Smooth muscle cell (in vitro differentiated cells): Measurements from ENCODE around the gene HUNK. TPM values are rescaled to one million over a fixed set of nuclear protein-coding genes. Genes with fewer than 3 reads are reported as not detected.

Experiments
- DNase-seq: peaks from one replicate; lab custom pipeline; 2025; ENCODE audit not compliant: unreplicated experiment; lab: John Stamatoyannopoulos, UW
- H2AFZ ChIP-seq: fragments of 200-600 bp; sonication (generic); 2 replicates; pipeline ENCODE4 v1.6.0; 2016; ENCODE audit warnings: antibody characterized with exemption, low read depth, mild to moderate bottlenecking
- H3F3A ChIP-seq: fragments of 200-600 bp; sonication (generic); 2 replicates; pipeline ENCODE4 v1.6.0; 2017; ENCODE audit warnings: antibody characterized with exemption, low read depth
- H3K27ac ChIP-seq: fragments of 200-600 bp; sonication (generic); 2 replicates; pipeline ENCODE4 v1.5.1; 2016; ENCODE audit warnings: low read depth, mild to moderate bottlenecking
- H3K27me3 ChIP-seq: fragments of 200-600 bp; sonication (generic); 2 replicates; pipeline ENCODE4 v1.6.1; 2016; ENCODE audit warnings: low read depth, mild to moderate bottlenecking
- H3K36me3 ChIP-seq: fragments of 200-600 bp; sonication (generic); 2 replicates; pipeline ENCODE4 v1.5.1; 2016; ENCODE audit warnings: low read depth
- H3K4me1 ChIP-seq: fragments of 200-600 bp; sonication (generic); 2 replicates; pipeline ENCODE4 v1.5.1; 2016; ENCODE audit warnings: low read depth
- H3K4me2 ChIP-seq: fragments of 200-600 bp; sonication (generic); 2 replicates; pipeline ENCODE4 v1.6.0; 2016; ENCODE audit warnings: mild to moderate bottlenecking
- H3K4me3 ChIP-seq: fragments of 200-600 bp; sonication (generic); 2 replicates; pipeline ENCODE4 v1.5.1; 2016; ENCODE audit warnings: mild to moderate bottlenecking
- H3K79me2 ChIP-seq: fragments of 200-600 bp; sonication (generic); 2 replicates; pipeline ENCODE4 v1.6.0; 2016; ENCODE audit warnings: low read depth, mild to moderate bottlenecking
- H3K9ac ChIP-seq: fragments of 200-600 bp; sonication (generic); 2 replicates; pipeline ENCODE4 v1.6.0; 2016; ENCODE audit warnings: low read depth
- H3K9me3 ChIP-seq: fragments of 200-600 bp; sonication (generic); replicated peaks from 2 replicates; pipeline ENCODE4 v1.5.1; 2016; ENCODE audit warnings: low read depth
- H4K20me1 ChIP-seq: fragments of 200-600 bp; sonication (generic); 2 replicates; pipeline ENCODE4 v1.6.0; 2016; ENCODE audit warnings: low read depth
- CTCF ChIP-seq: fragments of 200-600 bp; sonication (generic); IDR thresholded peaks from 2 replicates; pipeline ENCODE4 v1.5.1; 2017; ENCODE audit warnings: borderline replicate concordance, mild to moderate bottlenecking, antibody characterized with exemption; ENCODE audit not compliant: insufficient read depth, poor library complexity, severe bottlenecking
- WGBS: methylation state at CpG from one replicate; pipeline ENCODE4 v1.1.7; 2016; ENCODE audit warnings: low lambda C conversion rate; 5-methylcytosine and 5-hydroxymethylcytosine counted together
- polyA plus RNA-seq: library from polyadenylated mRNA; unstranded; fragments of >200 nt; fragmentation: Nextera tagmentation; extraction: Ambion mirVana; gene quantifications from 2 replicates; pipeline ENCODE4 v1.2.1, GENCODE V29; 2016
- total RNA-seq: library from RNA; depleted of rRNA; stranded (reverse); fragments of >200 nt; gene quantifications from 2 replicates; pipeline ENCODE4 v1.2.3, GENCODE V29; 2014

HUNK gene
- total and polyA plus RNA-seq, 2 experiments from 2014 or later, result 5.5 to 11.6 TPM

GRCh38 chr21:31886915-31887314, 14.1 kb downstream of the HUNK start:
- 88% methylated on average over 5 of the region's 5 CpGs for WGBS
- DNase-seq, result no peak
- Histone ChIP-seq H3K27ac (no peak overlapping the region), H3K9ac (no peak overlapping the region), H3K36me3 (no peaks in the 10 kb centered on the region), H3K4me2 (no peak overlapping the region), H3K4me3 (no peak overlapping the region), H3K27me3 (no peaks in the 10 kb centered on the region), H3K4me1 (peaks cover 14% of the 10 kb centered on the region), H4K20me1 (peaks cover 14% of the 10 kb centered on the region), H3K9me3 (no peaks in the 10 kb centered on the region), H3K79me2 (peaks cover 79% of the 10 kb centered on the region), H2AFZ (no peak overlapping the region), H3F3A (peaks cover 13% of the 10 kb centered on the region)
- no peak for TF ChIP-seq CTCF

- H3K79me2 ChIP-seq, result peaks cover 79% of the 10 kb centered on the region
- H3F3A ChIP-seq, result peaks cover 13% of the 10 kb centered on the region
- no peak for TF ChIP-seq CTCF
Measured at GRCh38 chr21:31887391-31887841, 14.6 kb downstream of the HUNK start.

DNA sequence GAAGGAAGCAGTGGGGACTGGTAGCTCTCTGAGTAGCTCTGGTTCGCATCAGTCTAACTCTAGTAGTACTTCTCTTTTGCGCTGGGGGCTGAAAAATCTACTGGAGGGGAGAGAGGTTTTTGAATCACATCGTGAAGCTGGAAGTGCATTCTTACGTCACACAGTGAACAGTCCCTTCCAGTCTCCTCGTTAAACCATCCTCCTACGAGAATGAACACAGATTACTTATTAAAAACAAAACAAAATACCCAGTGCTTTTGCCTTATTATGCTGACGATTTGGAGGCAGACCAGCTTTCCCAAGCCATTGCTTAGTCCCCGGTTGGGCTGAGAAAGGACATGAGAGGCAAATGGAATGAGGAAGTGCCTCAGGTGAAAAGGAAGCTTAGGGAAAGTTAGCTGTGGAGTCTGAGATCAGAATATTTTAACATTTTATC, 16.1 kb downstream of the HUNK start:
- Histone ChIP-seq H3K4me1 (peaks cover 14% of the 10 kb centered on the region), H3K27me3 (no peaks in the 10 kb centered on the region), H3K9me3 (no peaks in the 10 kb centered on the region), H3K27ac (peak overlapping the region; percentile 50), H3K9ac (peak overlapping the region; percentile 39), H2AFZ (peak overlapping the region; percentile 83), H3K4me2 (peak overlapping the region; percentile 50), H3F3A (peaks cover 13% of the 10 kb centered on the region), H4K20me1 (peaks cover 26% of the 10 kb centered on the region), H3K36me3 (no peaks in the 10 kb centered on the region), H3K79me2 (peaks cover 79% of the 10 kb centered on the region), H3K4me3 (peak overlapping the region; percentile 38)
- DNase-seq, result no peak
- 11% methylated on average over 8 of the region's 8 CpGs for whole genome bisulfite sequencing
- TF ChIP-seq CTCF, result no peak

More at GRCh38 chr21:31887391-31887841, 14.6 kb downstream of the HUNK start:
- Histone ChIP-seq H3K27me3 (no peaks in the 10 kb centered on the region), H3K27ac (no peak overlapping the region), H3K9me3 (no peaks in the 10 kb centered on the region), H3K36me3 (no peaks in the 10 kb centered on the region), H3K4me2 (no peak overlapping the region), H2AFZ (no peak overlapping the region), H3K9ac (no peak overlapping the region), H3K4me3 (no peak overlapping the region), H3K4me1 (peaks cover 14% of the 10 kb centered on the region), H4K20me1 (peaks cover 14% of the 10 kb centered on the region)
- 86% methylated on average over 13 of the region's 13 CpGs for WGBS
- DNase-seq, result no peak

- H2AFZ ChIP-seq, result no peak overlapping the region
- H3K9ac ChIP-seq, result no peak overlapping the region
- peaks cover 31% of the 10 kb centered on the region for H4K20me1 ChIP-seq
- H3K9me3 ChIP-seq, result no peaks in the 10 kb centered on the region
- no peak for TF ChIP-seq CTCF
- peak overlapping the region; percentile 38 for H3K4me3 ChIP-seq
- peak overlapping the region; percentile 50 for H3K4me2 ChIP-seq
- H3K27me3 ChIP-seq, result no peaks in the 10 kb centered on the region
- WGBS, result 77% methylated on average over 2 of the region's 2 CpGs
- peaks cover 80% of the 10 kb centered on the region for H3K79me2 ChIP-seq
- H3K36me3 ChIP-seq, result no peaks in the 10 kb centered on the region
- peaks cover 16% of the 10 kb centered on the region for H3F3A ChIP-seq
- H3K27ac ChIP-seq, result peak overlapping the region; percentile 50
- DNase-seq, result no peak
- H3K4me1 ChIP-seq, result peaks cover 14% of the 10 kb centered on the region
Measured at GRCh38 chr21:31889460-31889859, 16.6 kb downstream of the HUNK start.
